Activated naive CD4-positive, alpha-beta T cell treated with anti-CD3 and anti-CD28 coated beads, Interleukin-2, amount 10 ng/mL, durations not matched to agents 7 days and 5 days (primary cell): Measurements from ENCODE around the gene UBAP1.
"Not testable (repeated sequence)": the region's sequence is repeated elsewhere in the genome, so short reads cannot be mapped to it uniquely, and the experiment has no call there.

Source experiments
- CTCF ChIA-PET: fragments of 350-600 bp; sonication (Branson Sonifier 250); formaldehyde crosslinking; loops from one replicate; lab custom pipeline; 2021; ENCODE audit warnings: antibody characterized with exemption; lab: Charles Lee
- DNase-seq: peaks from one replicate; pipeline ENCODE4 v3.0.0-alpha.2; 2020
- H3K27ac Mint-ChIP-seq: one replicate; pipeline ENCODE4 v1.8.0; 2021; ENCODE audit warnings: mild to moderate bottlenecking, moderate library complexity, mixed read lengths
- H3K27me3 Mint-ChIP-seq: one replicate; pipeline ENCODE4 v1.8.0; 2021; ENCODE audit warnings: mild to moderate bottlenecking, mixed read lengths
- H3K36me3 Mint-ChIP-seq: one replicate; pipeline ENCODE4 v1.8.0; 2021; ENCODE audit warnings: mixed read lengths
- H3K4me1 Mint-ChIP-seq: one replicate; pipeline ENCODE4 v1.8.0; 2021; ENCODE audit warnings: mixed read lengths
- H3K4me3 Mint-ChIP-seq: one replicate; pipeline ENCODE4 v1.8.0; 2021; ENCODE audit warnings: mild to moderate bottlenecking, moderate library complexity, mixed read lengths
- H3K9me3 Mint-ChIP-seq: one replicate; pipeline ENCODE4 v1.8.0; 2021; ENCODE audit warnings: mixed read lengths

The UBAP1 gene

GRCh38 chr9:34275811-34276210 is 97.0 kb downstream of the UBAP1 start:
- Mint-ChIP-seq H3K36me3 (peaks cover 20% of the 10 kb centered on the region), H3K9me3 (no peaks in the 10 kb centered on the region), H3K4me3 (no peak overlapping the region), H3K27me3 (no peaks in the 10 kb centered on the region), H3K27ac (no peak overlapping the region), H3K4me1 (peaks cover 8% of the 10 kb centered on the region)
- CTCF ChIA-PET: no interaction called here
- DNase-seq: no peak

- Mint-ChIP-seq H3K4me3 (no peak overlapping the region), H3K36me3 (peaks cover 15% of the 10 kb centered on the region), H3K4me1 (peaks cover 8% of the 10 kb centered on the region), H3K9me3 (no peaks in the 10 kb centered on the region), H3K27me3 (no peaks in the 10 kb centered on the region), H3K27ac (no peak overlapping the region)
- CTCF ChIA-PET: no interaction called here
- DNase-seq: no peak
Measured at GRCh38 chr9:34276772-34277171, 97.9 kb downstream of the UBAP1 start.

GRCh38 chr9:34279411-34279810 is 100.6 kb downstream of the UBAP1 start:
- Mint-ChIP-seq H3K4me1 (peaks cover 8% of the 10 kb centered on the region), H3K36me3 (peaks cover 19% of the 10 kb centered on the region), H3K27ac (no peak overlapping the region), H3K4me3 (no peak overlapping the region), H3K9me3 (no peaks in the 10 kb centered on the region), H3K27me3 (no peaks in the 10 kb centered on the region)
- CTCF ChIA-PET: no interaction called here
- DNase-seq: no peak

- DNase-seq: no peak
- H3K36me3 Mint-ChIP-seq: peaks cover 31% of the 10 kb centered on the region
- CTCF ChIA-PET: no interaction called here
- H3K9me3 Mint-ChIP-seq: no peaks in the 10 kb centered on the region
- H3K4me3 Mint-ChIP-seq: no peak overlapping the region
- no peak overlapping the region for H3K27ac Mint-ChIP-seq
- peaks cover 7% of the 10 kb centered on the region for H3K4me1 Mint-ChIP-seq
- no peaks in the 10 kb centered on the region for H3K27me3 Mint-ChIP-seq
Measured at GRCh38 chr9:34282096-34282495, 103.3 kb downstream of the UBAP1 start.

- no peak overlapping the region for H3K27ac Mint-ChIP-seq
- H3K4me3 Mint-ChIP-seq: no peak overlapping the region
- H3K4me1 Mint-ChIP-seq: no peaks in the 10 kb centered on the region
- CTCF ChIA-PET: no interaction called here
- DNase-seq: no peak
- no peaks in the 10 kb centered on the region for H3K27me3 Mint-ChIP-seq
- no peaks in the 10 kb centered on the region for H3K9me3 Mint-ChIP-seq
- peaks cover 17% of the 10 kb centered on the region for H3K36me3 Mint-ChIP-seq
Measured at GRCh38 chr9:34289159-34289558, 110.3 kb downstream of the UBAP1 start.

GRCh38 chr9:34291023-34291422 is 112.2 kb downstream of the UBAP1 start:
- CTCF ChIA-PET: no interaction called here
- no peak overlapping the region for H3K4me3 Mint-ChIP-seq
- H3K4me1 Mint-ChIP-seq: no peaks in the 10 kb centered on the region
- no peak for DNase-seq
- no peaks in the 10 kb centered on the region for H3K9me3 Mint-ChIP-seq
- peaks cover 14% of the 10 kb centered on the region for H3K36me3 Mint-ChIP-seq
- no peak overlapping the region for H3K27ac Mint-ChIP-seq
- no peaks in the 10 kb centered on the region for H3K27me3 Mint-ChIP-seq

GRCh38 chr9:34291423-34291822 is 112.6 kb downstream of the UBAP1 start:
- Mint-ChIP-seq H3K36me3 (peaks cover 11% of the 10 kb centered on the region), H3K4me3 (no peak overlapping the region), H3K4me1 (no peaks in the 10 kb centered on the region), H3K27ac (no peak overlapping the region), H3K27me3 (no peaks in the 10 kb centered on the region), H3K9me3 (no peaks in the 10 kb centered on the region)
- CTCF ChIA-PET: no interaction called here
- DNase-seq: no peak

- Mint-ChIP-seq H3K4me1 (no peaks in the 10 kb centered on the region), H3K9me3 (no peaks in the 10 kb centered on the region), H3K36me3 (peaks cover 4% of the 10 kb centered on the region), H3K27ac (no peak overlapping the region), H3K4me3 (no peak overlapping the region), H3K27me3 (no peaks in the 10 kb centered on the region)
- CTCF ChIA-PET: no interaction called here
- no peak for DNase-seq
Measured at GRCh38 chr9:34292552-34292951, 113.7 kb downstream of the UBAP1 start.

- CTCF ChIA-PET, H3K9me3 Mint-ChIP-seq, H3K36me3 Mint-ChIP-seq, H3K27me3 Mint-ChIP-seq, DNase-seq, H3K27ac Mint-ChIP-seq, H3K4me3 Mint-ChIP-seq, H3K4me1 Mint-ChIP-seq: not testable (repeated sequence)
Measured at GRCh38 chr9:34301064-34301463, 122.2 kb downstream of the UBAP1 start.
